ENCODE results near the gene OR6C65. TPM values are rescaled to one million over a fixed set of nuclear protein-coding genes. Genes with fewer than 3 reads are reported as not detected.
"Not testable (repeated sequence)": the region's sequence is repeated elsewhere in the genome, so short reads cannot be mapped to it uniquely, and the experiment has no call there.

OR6C65 gene
- polyA plus RNA-seq, 2 donors: not detected

DNA sequence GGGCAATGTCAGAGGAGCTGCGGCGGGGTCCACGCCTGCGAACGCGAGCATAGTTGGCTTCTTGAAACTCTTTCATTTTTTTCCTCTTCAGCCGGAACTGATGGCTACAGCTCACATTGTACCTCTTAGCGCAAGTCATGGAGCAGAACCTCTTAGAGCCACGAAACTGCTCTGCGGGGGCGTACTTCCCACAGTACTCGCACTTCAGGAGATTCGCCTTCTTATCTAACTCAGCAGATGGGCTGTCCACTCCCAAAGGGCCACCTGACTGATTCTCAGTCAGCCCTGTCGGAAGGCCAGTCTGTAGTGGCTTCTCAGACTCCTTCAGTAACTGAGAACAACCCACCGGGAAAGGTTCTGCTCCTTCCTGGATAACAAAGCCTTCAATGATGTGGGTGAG, 11.8 kb downstream of the OR6C65 start:
- H3K27ac ChIP-seq (ENCODE audit: low read depth in 2 of 2, low read length in 1 of 2); H3K36me3 ChIP-seq (ENCODE audit: control insufficient read depth in 2 of 2, insufficient read depth in 2 of 2, low read length in 1 of 2); H3K9me3 ChIP-seq (ENCODE audit: control insufficient read depth in 2 of 2, insufficient read depth in 1 of 2, low read depth in 1 of 2, low read length in 1 of 2); H3K4me1 ChIP-seq (ENCODE audit: control insufficient read depth in 2 of 2, insufficient read depth in 2 of 2, low read length in 1 of 2); H3K27me3 ChIP-seq (ENCODE audit: control insufficient read depth in 1 of 2, insufficient read depth in 2 of 2, low read length in 2 of 2); H3K4me3 ChIP-seq (ENCODE audit: low read depth in 1 of 2, low read length in 2 of 2): not testable (repeated sequence)
- WGBS, 2 donors: 94 to 95% methylated on average over 15 of the region's 15 CpGs

DNA sequence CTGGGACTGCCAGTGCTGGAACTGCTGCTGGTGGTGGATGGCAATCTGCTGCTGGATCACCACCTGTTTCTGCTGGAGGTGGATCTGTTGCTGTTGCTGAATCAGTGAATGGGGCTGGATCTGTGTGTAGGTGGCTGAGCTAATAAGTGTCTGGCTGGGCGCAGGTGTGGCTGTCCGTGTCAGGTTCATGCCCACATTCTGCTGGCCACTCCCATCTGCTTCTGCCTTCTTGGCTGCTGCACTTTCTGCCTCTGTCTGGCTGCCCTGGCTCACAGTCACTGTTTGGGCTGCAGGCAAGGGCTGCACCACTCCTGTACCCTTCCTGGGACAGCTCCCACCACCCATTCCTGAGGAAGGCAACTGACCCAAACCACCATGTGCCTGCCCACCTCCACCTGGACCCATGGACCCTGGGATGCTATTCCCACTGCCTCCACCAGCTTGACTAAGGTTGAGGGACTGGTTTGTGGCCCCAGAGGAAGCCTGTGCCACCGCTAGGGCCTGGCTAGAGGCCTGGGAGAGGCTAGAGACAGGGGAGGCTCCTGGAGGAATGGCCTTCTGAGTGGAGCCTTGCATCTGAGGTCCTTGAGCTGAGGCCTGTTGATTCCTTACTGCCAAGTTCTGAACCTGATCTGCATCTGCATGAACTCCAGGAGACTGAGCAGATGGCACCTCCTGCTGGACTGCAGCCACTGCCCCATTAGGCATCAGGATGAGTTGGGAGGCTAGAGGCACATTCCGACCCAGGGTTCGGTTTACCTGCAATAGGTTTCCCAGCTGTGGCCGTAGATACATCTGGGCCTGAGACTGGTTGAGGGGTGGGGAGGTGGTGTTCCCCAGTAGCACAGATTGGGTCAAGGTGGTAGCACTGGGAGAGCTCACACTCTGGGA, 13.4 kb downstream of the OR6C65 start:
- not testable (repeated sequence) for H3K36me3 ChIP-seq (ENCODE audit: control insufficient read depth in 2 of 2, insufficient read depth in 2 of 2, low read length in 1 of 2); H3K27ac ChIP-seq (ENCODE audit: low read depth in 2 of 2, low read length in 1 of 2); H3K27me3 ChIP-seq (ENCODE audit: control insufficient read depth in 1 of 2, insufficient read depth in 2 of 2, low read length in 2 of 2); H3K9me3 ChIP-seq (ENCODE audit: control insufficient read depth in 2 of 2, insufficient read depth in 1 of 2, low read depth in 1 of 2, low read length in 1 of 2); H3K4me1 ChIP-seq (ENCODE audit: control insufficient read depth in 2 of 2, insufficient read depth in 2 of 2, low read length in 1 of 2); H3K4me3 ChIP-seq (ENCODE audit: low read depth in 1 of 2, low read length in 2 of 2)
- WGBS, 2 donors: 73 to 76% methylated on average over 5 of the region's 6 CpGs

DNA sequence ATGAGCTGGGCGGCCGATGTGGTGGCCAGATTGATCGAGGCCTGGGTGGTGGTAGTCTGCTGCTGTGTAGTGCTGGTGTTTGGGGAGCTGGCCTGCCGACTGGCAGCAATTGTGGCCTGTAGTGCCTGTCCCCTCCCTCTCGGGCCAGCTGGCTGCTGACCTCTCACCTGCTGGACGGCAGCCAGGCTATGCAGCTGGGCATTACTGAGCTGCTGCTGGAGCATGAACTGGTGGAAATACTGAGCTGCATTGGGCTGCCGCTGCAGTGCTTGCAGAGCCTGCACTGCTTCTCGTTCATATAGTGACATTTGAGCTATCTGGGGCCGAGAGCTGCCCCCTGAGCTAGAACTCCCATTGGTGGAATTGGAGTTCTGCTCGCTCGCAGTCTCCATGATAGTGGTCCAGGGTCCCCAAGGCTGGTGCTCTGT, 14.1 kb downstream of the OR6C65 start:
- 41 to 46% methylated on average over 10 to 11 of the region's 11 CpGs for WGBS, 2 donors
- H3K9me3 ChIP-seq (ENCODE audit: control insufficient read depth in 2 of 2, insufficient read depth in 1 of 2, low read depth in 1 of 2, low read length in 1 of 2); H3K27ac ChIP-seq (ENCODE audit: low read depth in 2 of 2, low read length in 1 of 2); H3K36me3 ChIP-seq (ENCODE audit: control insufficient read depth in 2 of 2, insufficient read depth in 2 of 2, low read length in 1 of 2); H3K27me3 ChIP-seq (ENCODE audit: control insufficient read depth in 1 of 2, insufficient read depth in 2 of 2, low read length in 2 of 2); H3K4me3 ChIP-seq (ENCODE audit: low read depth in 1 of 2, low read length in 2 of 2); H3K4me1 ChIP-seq (ENCODE audit: control insufficient read depth in 2 of 2, insufficient read depth in 2 of 2, low read length in 1 of 2): not testable (repeated sequence)

DNA sequence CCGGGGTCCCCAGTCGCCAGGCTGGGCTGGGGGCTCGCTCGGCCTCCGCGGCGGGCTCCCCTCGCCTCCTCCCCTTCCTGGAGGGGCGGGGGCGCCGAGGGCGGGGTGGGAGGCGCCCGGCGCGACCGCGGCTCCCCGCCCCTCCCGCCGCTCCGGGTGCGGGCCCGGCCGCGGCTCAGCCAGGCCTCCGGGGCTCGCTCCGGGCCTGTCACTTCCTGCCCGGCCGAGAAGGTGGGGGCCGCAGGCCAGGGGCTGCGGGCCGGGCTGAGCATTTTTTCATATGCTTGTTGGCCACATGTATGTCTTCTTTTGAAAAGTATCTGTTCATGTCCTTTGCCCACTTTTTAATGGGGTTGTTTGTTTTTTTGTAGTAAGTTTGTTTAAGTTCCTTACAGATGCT, 14.6 kb downstream of the OR6C65 start:
- H3K27ac ChIP-seq (ENCODE audit: low read depth in 2 of 2, low read length in 1 of 2); H3K4me1 ChIP-seq (ENCODE audit: control insufficient read depth in 2 of 2, insufficient read depth in 2 of 2, low read length in 1 of 2); H3K36me3 ChIP-seq (ENCODE audit: control insufficient read depth in 2 of 2, insufficient read depth in 2 of 2, low read length in 1 of 2); H3K27me3 ChIP-seq (ENCODE audit: control insufficient read depth in 1 of 2, insufficient read depth in 2 of 2, low read length in 2 of 2); H3K9me3 ChIP-seq (ENCODE audit: control insufficient read depth in 2 of 2, insufficient read depth in 1 of 2, low read depth in 1 of 2, low read length in 1 of 2); H3K4me3 ChIP-seq (ENCODE audit: low read depth in 1 of 2, low read length in 2 of 2): not testable (repeated sequence)
- WGBS, 2 donors: 0 to 3% methylated on average over 3 to 10 of the region's 34 CpGs

DNA sequence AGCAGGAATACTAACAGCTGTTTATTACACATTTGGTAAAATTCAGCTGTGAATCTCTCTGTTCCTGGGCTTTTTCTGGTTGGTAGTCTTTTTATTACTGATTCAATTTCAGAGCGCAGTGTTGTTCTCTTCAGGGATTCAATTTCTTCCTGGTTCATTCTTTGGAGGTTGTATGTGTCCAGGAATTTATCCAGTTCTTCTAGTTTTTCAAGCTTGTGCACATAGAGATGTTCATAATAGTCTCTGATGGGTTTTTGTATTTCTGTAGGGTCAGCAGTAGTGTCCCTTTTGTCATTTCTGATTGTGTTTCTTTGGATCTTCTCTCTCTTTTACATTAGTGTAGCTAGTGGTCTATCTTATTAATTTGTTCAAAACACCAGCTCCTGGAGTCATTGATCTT, 16.6 kb downstream of the OR6C65 start:
- no peaks in the 10 kb centered on the region for H3K4me1 ChIP-seq (ENCODE audit: control insufficient read depth in 2 of 2, insufficient read depth in 2 of 2, low read length in 1 of 2)
- no peak overlapping the region for H3K27ac ChIP-seq (ENCODE audit: low read depth in 2 of 2, low read length in 1 of 2)
- no peaks in the 10 kb centered on the region for H3K36me3 ChIP-seq (ENCODE audit: control insufficient read depth in 2 of 2, insufficient read depth in 2 of 2, low read length in 1 of 2)
- no peak overlapping the region for H3K4me3 ChIP-seq (ENCODE audit: low read depth in 1 of 2, low read length in 2 of 2)
- WGBS, 2 donors: 35 to 81% methylated on average over 1 of the region's 1 CpG
- peaks cover 0 to 3% of the 10 kb centered on the region in 2 donors for H3K9me3 ChIP-seq (ENCODE audit: control insufficient read depth in 2 of 2, insufficient read depth in 1 of 2, low read depth in 1 of 2, low read length in 1 of 2)
- H3K27me3 ChIP-seq (ENCODE audit: control insufficient read depth in 1 of 2, insufficient read depth in 2 of 2, low read length in 2 of 2): no peaks in the 10 kb centered on the region

DNA sequence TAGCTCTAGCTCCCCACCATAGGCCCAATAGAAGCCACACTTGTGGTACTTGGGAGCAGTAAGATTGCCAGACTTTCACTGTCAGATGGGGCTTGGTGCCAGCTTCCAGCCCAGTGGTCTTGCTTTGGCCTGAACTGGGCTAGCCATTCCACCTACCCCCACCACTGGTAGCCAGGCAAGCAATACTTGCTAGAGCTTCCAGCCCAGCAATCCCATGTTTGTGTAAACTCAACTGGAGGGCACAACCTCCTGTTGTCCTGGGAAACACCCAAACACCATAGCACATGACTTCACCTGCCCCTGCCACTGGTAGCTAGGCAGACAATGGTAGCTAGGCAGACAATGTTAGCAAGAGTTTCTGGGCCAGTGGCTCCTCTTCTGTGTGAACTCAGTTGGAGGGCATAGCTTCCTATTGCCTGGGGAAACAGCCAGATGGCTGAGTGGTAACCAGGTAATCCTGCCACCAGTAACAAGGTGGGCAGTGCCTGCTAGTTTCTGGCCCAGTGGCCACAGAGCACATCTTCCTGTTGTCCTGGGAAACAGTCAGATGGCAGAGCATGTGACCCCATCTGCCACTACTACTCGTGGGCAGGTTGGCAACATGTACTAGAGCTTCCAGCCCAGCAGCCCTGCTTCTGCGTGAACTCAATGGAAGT, 20.1 kb downstream of the OR6C65 start:
- 72 to 79% methylated on average over 2 of the region's 2 CpGs for WGBS, 2 donors
- no peak overlapping the region for H3K27ac ChIP-seq (ENCODE audit: low read depth in 2 of 2, low read length in 1 of 2)
- H3K27me3 ChIP-seq (ENCODE audit: control insufficient read depth in 1 of 2, insufficient read depth in 2 of 2, low read length in 2 of 2): no peaks in the 10 kb centered on the region
- H3K4me3 ChIP-seq (ENCODE audit: low read depth in 1 of 2, low read length in 2 of 2): no peak overlapping the region
- peaks cover 0 to 3% of the 10 kb centered on the region in 2 donors for H3K9me3 ChIP-seq (ENCODE audit: control insufficient read depth in 2 of 2, insufficient read depth in 1 of 2, low read depth in 1 of 2, low read length in 1 of 2)
- no peaks in the 10 kb centered on the region for H3K36me3 ChIP-seq (ENCODE audit: control insufficient read depth in 2 of 2, insufficient read depth in 2 of 2, low read length in 1 of 2)
- no peaks in the 10 kb centered on the region for H3K4me1 ChIP-seq (ENCODE audit: control insufficient read depth in 2 of 2, insufficient read depth in 2 of 2, low read length in 1 of 2)

DNA sequence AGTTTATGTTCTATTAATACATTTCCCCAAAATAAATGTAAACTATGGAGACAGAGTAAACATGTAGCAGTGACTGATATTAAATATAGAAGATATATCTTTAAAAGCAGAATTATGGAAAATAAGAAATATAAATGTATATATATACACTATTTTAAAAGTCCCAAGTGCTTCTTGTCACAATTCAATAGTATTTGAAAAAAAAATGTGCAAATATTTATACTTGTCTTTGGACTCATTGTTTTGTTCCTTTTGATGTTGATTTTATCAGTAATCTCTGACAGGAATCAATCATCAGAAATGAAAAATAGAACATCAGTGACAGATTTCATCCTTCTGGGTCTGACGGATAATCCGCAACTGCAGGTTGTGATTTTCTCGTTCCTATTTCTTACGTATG, 25.6 kb downstream of the OR6C65 start, which contains the start of gene OR6C76:
OR6C76 (plus strand) TSS at position 301 of the 400 bp plus-strand sequence; CDS start at position 301, 0 bp downstream.
- Histone ChIP-seq H3K27ac (ENCODE audit: low read depth in 2 of 2, low read length in 1 of 2) (no peak within 1 kb of the TSS), H3K4me3 (ENCODE audit: low read depth in 1 of 2, low read length in 2 of 2) (no peak within 1 kb of the TSS), H3K9me3 (ENCODE audit: control insufficient read depth in 2 of 2, insufficient read depth in 1 of 2, low read depth in 1 of 2, low read length in 1 of 2) (no peaks in the 10 kb centered on the region), H3K4me1 (ENCODE audit: control insufficient read depth in 2 of 2, insufficient read depth in 2 of 2, low read length in 1 of 2) (no peaks in the 10 kb centered on the region), H3K36me3 (ENCODE audit: control insufficient read depth in 2 of 2, insufficient read depth in 2 of 2, low read length in 1 of 2) (no peaks in the 10 kb centered on the region), H3K27me3 (ENCODE audit: control insufficient read depth in 1 of 2, insufficient read depth in 2 of 2, low read length in 2 of 2) (no peaks in the 10 kb centered on the region)
- 62 to 69% methylated on average over 4 of the region's 4 CpGs for WGBS, 2 donors

DNA sequence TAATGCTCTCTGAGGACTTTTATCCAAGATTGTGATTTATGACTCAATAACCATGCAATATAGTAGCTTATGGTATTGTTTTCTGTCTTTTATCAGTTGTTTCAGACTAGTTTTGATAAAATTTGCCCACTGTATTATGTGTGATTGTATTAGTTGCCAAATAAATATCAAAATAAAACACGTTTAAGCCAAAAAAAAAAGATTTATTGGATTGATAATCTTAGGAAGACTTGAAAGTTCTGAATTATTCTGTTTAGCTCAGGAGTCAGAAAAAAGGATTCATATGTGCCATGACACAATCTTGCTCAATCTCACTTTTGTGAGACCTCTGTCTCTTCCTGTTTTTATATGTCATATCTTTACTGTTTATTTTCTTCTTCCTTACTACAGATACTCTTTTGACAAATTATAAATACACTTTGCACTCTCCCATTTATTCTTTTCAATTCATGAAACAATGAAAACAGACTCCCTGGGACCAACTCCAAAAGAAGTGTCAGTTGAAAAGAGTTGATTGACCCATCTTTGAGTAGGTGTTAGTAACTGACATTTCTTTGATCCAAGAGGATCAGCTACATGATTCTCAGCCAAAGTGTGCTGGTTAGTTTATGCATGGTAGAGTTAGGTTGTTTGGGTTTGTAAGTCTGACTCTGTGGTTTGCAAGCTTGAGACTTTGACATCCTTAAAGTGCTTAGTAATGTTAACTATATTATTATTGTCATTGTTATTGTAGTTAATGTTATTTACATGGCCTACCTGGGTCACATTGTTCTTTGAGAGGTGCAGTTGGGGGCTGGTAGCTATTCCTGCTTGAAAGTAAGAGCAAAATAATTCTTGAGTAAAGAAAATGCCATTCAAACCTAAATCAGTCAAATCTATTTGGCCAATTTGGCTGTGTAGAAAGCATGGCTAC, 28.3 kb downstream of the OR6C65 start:
- WGBS, 2 donors: 19 to 29% methylated on average over 1 of the region's 1 CpG
- Histone ChIP-seq H3K36me3 (ENCODE audit: control insufficient read depth in 2 of 2, insufficient read depth in 2 of 2, low read length in 1 of 2) (no peaks in the 10 kb centered on the region), H3K27ac (ENCODE audit: low read depth in 2 of 2, low read length in 1 of 2) (no peak overlapping the region), H3K9me3 (ENCODE audit: control insufficient read depth in 2 of 2, insufficient read depth in 1 of 2, low read depth in 1 of 2, low read length in 1 of 2) (no peaks in the 10 kb centered on the region), H3K4me1 (ENCODE audit: control insufficient read depth in 2 of 2, insufficient read depth in 2 of 2, low read length in 1 of 2) (no peaks in the 10 kb centered on the region), H3K27me3 (ENCODE audit: control insufficient read depth in 1 of 2, insufficient read depth in 2 of 2, low read length in 2 of 2) (no peaks in the 10 kb centered on the region), H3K4me3 (ENCODE audit: low read depth in 1 of 2, low read length in 2 of 2) (no peak overlapping the region)

DNA sequence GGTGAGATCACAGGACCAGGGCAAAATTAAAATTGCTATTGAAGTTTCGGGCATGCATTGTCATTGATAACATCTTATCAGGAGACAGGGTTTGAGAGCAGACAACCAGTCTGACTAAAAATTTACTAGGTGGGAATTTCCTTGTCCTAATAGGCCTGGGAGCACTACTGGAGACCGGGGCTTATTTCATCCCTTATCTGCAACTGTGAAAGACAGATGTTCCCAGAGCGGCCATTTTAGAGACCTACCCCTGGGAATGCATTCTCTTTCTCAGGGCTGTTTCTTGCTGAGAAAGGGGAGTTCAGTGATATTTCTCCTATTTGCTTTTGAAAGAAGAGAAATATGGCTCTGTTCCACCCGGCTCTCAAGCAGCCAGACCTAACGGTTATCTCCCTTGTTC, 40.9 kb downstream of the OR6C65 start:
- WGBS, 2 donors: 83 to 90% methylated on average over 5 of the region's 5 CpGs
- not testable (repeated sequence) for H3K27me3 ChIP-seq (ENCODE audit: control insufficient read depth in 1 of 2, insufficient read depth in 2 of 2, low read length in 2 of 2); H3K9me3 ChIP-seq (ENCODE audit: control insufficient read depth in 2 of 2, insufficient read depth in 1 of 2, low read depth in 1 of 2, low read length in 1 of 2); H3K36me3 ChIP-seq (ENCODE audit: control insufficient read depth in 2 of 2, insufficient read depth in 2 of 2, low read length in 1 of 2); H3K4me1 ChIP-seq (ENCODE audit: control insufficient read depth in 2 of 2, insufficient read depth in 2 of 2, low read length in 1 of 2); H3K27ac ChIP-seq (ENCODE audit: low read depth in 2 of 2, low read length in 1 of 2); H3K4me3 ChIP-seq (ENCODE audit: low read depth in 1 of 2, low read length in 2 of 2)

Data from esophagus (tissue), 2 donors.